ENCODE measurements around the gene MYO1E. TPM values are rescaled to one million over a fixed set of nuclear protein-coding genes. Genes with fewer than 3 reads are reported as not detected.

The MYO1E gene
- total RNA-seq, 2 donors from 2014 or later = 252 to 329 TPM

DNA sequence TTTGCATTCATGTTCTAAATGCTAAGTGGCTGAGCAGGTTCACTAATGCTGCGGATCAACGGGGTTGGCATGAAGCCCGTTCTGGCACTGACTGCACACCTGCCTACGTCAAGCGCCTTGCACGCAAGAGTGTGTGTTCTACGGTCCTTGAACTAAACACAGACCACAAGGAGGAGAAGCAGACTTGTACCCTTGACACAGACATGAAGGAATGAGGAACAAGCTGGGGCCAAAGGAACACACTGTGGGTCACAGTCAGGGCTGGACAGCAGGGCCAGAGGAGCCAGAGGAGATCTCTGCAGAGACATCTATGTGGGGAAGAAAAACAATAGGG is 214.0 kb downstream of the MYO1E start:
- no peak overlapping the region for H3K27ac ChIP-seq
- H3K4me1 ChIP-seq = no peaks in the 10 kb centered on the region
- no peaks in the 10 kb centered on the region for H3K9me3 ChIP-seq
- H3K36me3 ChIP-seq = peaks cover 7% of the 10 kb centered on the region
- H3K4me3 ChIP-seq = no peak overlapping the region
- no peak for DNase-seq
- TF ChIP-seq, protein P1, sequence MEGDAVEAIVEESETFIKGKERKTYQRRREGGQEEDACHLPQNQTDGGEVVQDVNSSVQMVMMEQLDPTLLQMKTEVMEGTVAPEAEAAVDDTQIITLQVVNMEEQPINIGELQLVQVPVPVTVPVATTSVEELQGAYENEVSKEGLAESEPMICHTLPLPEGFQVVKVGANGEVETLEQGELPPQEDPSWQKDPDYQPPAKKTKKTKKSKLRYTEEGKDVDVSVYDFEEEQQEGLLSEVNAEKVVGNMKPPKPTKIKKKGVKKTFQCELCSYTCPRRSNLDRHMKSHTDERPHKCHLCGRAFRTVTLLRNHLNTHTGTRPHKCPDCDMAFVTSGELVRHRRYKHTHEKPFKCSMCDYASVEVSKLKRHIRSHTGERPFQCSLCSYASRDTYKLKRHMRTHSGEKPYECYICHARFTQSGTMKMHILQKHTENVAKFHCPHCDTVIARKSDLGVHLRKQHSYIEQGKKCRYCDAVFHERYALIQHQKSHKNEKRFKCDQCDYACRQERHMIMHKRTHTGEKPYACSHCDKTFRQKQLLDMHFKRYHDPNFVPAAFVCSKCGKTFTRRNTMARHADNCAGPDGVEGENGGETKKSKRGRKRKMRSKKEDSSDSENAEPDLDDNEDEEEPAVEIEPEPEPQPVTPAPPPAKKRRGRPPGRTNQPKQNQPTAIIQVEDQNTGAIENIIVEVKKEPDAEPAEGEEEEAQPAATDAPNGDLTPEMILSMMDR (IDR thresholded peaks at IDR 0.05) = no peak
- intact Hi-C loops (cut with DNase I) = loop anchor here (10.0 kb wide), 1 partner anchor 74 kb away; no protein-coding TSS in a partner anchor
- no peaks in the 10 kb centered on the region for H3K27me3 ChIP-seq
- H3K9ac ChIP-seq (ENCODE audit: low read depth in 2 of 2, low read length in 2 of 2) = no peak overlapping the region

DNA sequence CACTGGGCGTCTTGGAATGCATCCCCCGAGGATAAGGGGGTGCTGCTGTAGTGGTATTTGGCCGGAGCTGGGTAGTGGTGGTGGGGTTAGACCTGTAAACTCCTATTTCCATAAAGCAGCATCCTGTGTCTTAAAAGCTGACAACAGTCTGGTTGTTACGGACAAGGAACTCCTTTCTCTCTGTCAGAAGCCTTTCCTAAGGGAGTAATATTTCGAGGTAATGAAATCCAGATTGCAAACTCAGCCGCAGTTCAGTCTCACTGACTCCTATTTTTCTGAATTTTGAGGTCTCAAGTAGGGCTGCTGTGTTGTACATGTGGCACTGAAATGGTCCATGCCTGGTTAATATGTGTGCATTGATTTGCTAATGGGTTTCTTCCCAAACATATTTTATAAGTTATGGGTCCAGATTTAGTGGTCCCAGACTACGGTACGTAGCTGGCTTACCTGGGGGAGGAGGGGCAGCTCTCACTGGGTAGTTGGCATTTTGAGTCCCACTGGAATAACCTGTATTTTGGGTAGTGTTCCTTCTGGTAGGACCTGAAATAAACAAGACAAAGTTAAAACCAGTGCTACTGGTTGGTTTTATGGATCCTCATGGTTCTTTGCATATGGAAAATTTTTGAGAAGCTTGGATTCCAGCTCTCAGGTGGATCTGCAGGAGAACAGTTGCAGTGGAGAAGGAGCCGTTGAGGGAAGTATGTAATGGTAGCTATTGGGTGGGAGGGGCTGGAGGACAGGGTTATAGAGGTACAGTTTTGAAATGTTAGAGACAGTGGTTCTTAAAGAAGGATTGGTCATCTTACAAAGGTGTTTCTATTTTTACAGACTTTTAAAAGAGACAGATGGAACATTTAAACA is 214.6 kb downstream of the MYO1E start:
- Histone ChIP-seq H3K27ac (no peak overlapping the region), H3K36me3 (peaks cover 7% of the 10 kb centered on the region), H3K9me3 (no peaks in the 10 kb centered on the region), H3K4me3 (no peak overlapping the region), H3K27me3 (no peaks in the 10 kb centered on the region), H3K4me1 (no peaks in the 10 kb centered on the region), H3K9ac (ENCODE audit: low read depth in 2 of 2, low read length in 2 of 2) (no peak overlapping the region)
- DNase-seq = no peak
- intact Hi-C loops (cut with DNase I) = loop anchor here (10.0 kb wide), 1 partner anchor 73 kb away; no protein-coding TSS in a partner anchor
- TF ChIP-seq, protein P1 (IDR thresholded peaks at IDR 0.05) = no peak

DNA sequence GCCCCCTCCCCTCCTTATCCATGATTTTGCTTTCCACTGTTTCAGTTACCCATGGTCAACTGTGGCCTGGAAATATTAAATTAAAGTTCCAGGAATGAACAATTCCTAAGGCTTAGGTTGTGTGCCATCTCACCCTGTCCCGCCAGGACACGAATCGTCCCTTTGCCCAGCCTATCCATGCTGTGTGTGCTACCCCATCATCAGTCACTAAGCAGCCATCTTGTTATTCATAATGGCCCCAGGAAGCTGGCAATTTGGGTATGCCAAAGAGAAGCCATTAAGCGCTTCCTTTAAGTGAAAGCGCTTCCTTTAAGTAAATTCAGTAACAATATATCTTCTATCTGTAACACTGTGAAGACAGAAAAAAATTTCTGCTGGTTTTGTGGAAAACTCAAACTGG is 215.3 kb downstream of the MYO1E start:
- H3K9ac ChIP-seq (ENCODE audit: low read depth in 2 of 2, low read length in 2 of 2) = no peak overlapping the region
- TF ChIP-seq, protein P1 (IDR thresholded peaks at IDR 0.05) = no peak
- H3K36me3 ChIP-seq = peaks cover 7% of the 10 kb centered on the region
- H3K4me1 ChIP-seq = no peaks in the 10 kb centered on the region
- no peaks in the 10 kb centered on the region for H3K27me3 ChIP-seq
- H3K9me3 ChIP-seq = no peaks in the 10 kb centered on the region
- H3K4me3 ChIP-seq = no peak overlapping the region
- no peak overlapping the region for H3K27ac ChIP-seq
- intact Hi-C loops (cut with DNase I) = loop anchor here (10.0 kb wide), 1 partner anchor 73 kb away; no protein-coding TSS in a partner anchor
- no peak for DNase-seq

- no peak overlapping the region for H3K9ac ChIP-seq (ENCODE audit: low read depth in 2 of 2, low read length in 2 of 2)
- TF ChIP-seq, protein P1 (IDR thresholded peaks at IDR 0.05) = no peak
- no peak overlapping the region for H3K27ac ChIP-seq
- H3K4me3 ChIP-seq = no peak overlapping the region
- intact Hi-C loops (cut with DNase I) = loop anchor here (10.0 kb wide), 1 partner anchor 71 kb away; no protein-coding TSS in a partner anchor
- DNase-seq = no peak
- H3K4me1 ChIP-seq = no peaks in the 10 kb centered on the region
- peaks cover 7% of the 10 kb centered on the region for H3K36me3 ChIP-seq
- H3K9me3 ChIP-seq = no peaks in the 10 kb centered on the region
- H3K27me3 ChIP-seq = no peaks in the 10 kb centered on the region
Observed at GRCh38 chr15:59155431-59155830, 217.2 kb downstream of the MYO1E start.

DNA sequence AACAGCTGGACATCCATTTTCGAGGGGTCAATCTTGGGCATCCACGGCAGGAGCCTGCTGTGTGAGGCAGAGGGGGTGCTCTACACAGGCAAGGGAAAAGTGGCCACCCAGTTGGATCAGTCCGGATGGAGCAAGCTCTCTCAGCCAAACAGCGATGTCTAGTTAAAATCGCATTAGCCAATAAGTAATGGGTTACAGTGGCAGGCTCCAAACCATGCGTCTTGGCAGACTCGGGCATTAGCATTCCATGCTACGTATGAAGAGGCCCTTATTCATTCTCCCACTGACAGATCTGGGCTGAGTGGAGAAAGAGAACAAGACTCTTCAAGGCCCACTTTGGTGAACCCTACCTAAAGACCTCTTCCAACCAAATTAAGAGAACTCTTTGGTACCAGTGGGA is 218.4 kb downstream of the MYO1E start:
- H3K27ac ChIP-seq = no peak overlapping the region
- intact Hi-C loops (cut with DNase I) = loop anchor here (10.0 kb wide), 1 partner anchor 69 kb away; no protein-coding TSS in a partner anchor
- H3K9ac ChIP-seq (ENCODE audit: low read depth in 2 of 2, low read length in 2 of 2) = no peak overlapping the region
- no peaks in the 10 kb centered on the region for H3K4me1 ChIP-seq
- H3K9me3 ChIP-seq = no peaks in the 10 kb centered on the region
- TF ChIP-seq, protein P1 (IDR thresholded peaks at IDR 0.05) = no peak
- H3K27me3 ChIP-seq = no peaks in the 10 kb centered on the region
- H3K36me3 ChIP-seq = peaks cover 5% of the 10 kb centered on the region
- H3K4me3 ChIP-seq = no peak overlapping the region
- DNase-seq = no peak
